ENCODE data around the gene FAF1. TPM values are rescaled to one million over a fixed set of nuclear protein-coding genes. Genes with fewer than 3 reads are reported as not detected.

The FAF1 gene
- total RNA-seq, 1 experiment from 2014 or later: 73.2 TPM

DNA sequence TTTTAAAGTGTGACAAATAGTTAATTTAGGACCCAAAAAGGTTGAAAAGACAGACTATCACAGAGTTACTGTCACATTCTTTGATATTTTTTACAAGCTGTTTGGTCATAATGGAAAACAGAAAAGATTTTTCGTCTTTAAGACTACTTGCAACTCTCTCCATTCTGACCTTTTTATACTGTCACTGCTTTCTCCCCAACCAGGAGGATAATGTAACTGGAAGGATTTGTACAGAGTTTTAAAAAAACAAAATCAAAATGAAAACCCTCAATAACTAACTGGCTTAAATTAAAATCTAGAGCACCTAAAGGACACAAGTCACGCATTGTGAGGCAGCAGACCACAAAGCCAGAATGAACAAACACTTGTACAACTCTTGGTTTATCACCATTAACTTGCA, 257.7 kb downstream of the FAF1 start:
- Histone ChIP-seq H3K4me3 (replicated peaks in 1 of 2; ENCODE audit: low read depth in 1 of 2, low read length in 2 of 2) (no peak overlapping the region), H3K9ac (ENCODE audit: low read length) (no peak overlapping the region), H3K27me3 (ENCODE audit: insufficient read depth, low read length) (no peaks in the 10 kb centered on the region), H3K4me2 (ENCODE audit: low read length) (no peak overlapping the region), H3K36me3 (ENCODE audit: control insufficient read depth in 1 of 2, insufficient read depth in 2 of 2, low read length in 2 of 2) (no peaks in the 10 kb centered on the region), H3K9me2 (ENCODE audit: insufficient read depth) (no peaks in the 10 kb centered on the region), H3K27ac (ENCODE audit: low read depth, low read length) (no peak overlapping the region), H3K9me3 (ENCODE audit: control insufficient read depth in 1 of 2, insufficient read depth in 1 of 2, low read depth in 1 of 2, low read length in 2 of 2) (no peaks in the 10 kb centered on the region), H2AFZ (ENCODE audit: low read depth, low read length, poor library complexity, severe bottlenecking) (no peak overlapping the region), H3K79me2 (ENCODE audit: insufficient read depth, low read length) (no peaks in the 10 kb centered on the region), H4K20me1 (ENCODE audit: insufficient read depth) (0 out of 2 replicates have a peak, but pooled peaks cover 5% of the 10 kb centered on the region), H3K4me1 (ENCODE audit: control insufficient read depth in 1 of 2, insufficient read depth in 2 of 2, low read length in 2 of 2) (no peaks in the 10 kb centered on the region)
- DNase-seq (ENCODE audit: low read depth, low spot score) (no peak), ATAC-seq (no peak)
- intact Hi-C loops (cut with micrococcal nuclease): no loop called here
- ChIA-PET RAD21 (ENCODE audit: low non-redundant PET in 1 of 2, low total read pairs in 2 of 2, uncharacterized antibody in 2 of 2, unreplicated experiment in 2 of 2) (no interaction called here), POLR2A (no interaction called here), CTCF (no interaction called here)
- no TSS peak for BruUV-seq (replicated peaks)
- TF ChIP-seq YY1 (IDR thresholded peaks at IDR 0.05; ENCODE audit: extremely low read depth, insufficient replicate concordance, low read depth, low read length): no peak
- no peak for TF ChIP-seq EGR1 (IDR thresholded peaks at IDR 0.05; ENCODE audit: low read depth)
- no peak for TF ChIP-seq ZNF274 (IDR thresholded peaks at IDR 0.05; ENCODE audit: low read depth, low read length)
- TF ChIP-seq SRF (IDR thresholded peaks at IDR 0.05; ENCODE audit: low read depth): no peak
- no peak for TF ChIP-seq POLR2A (IDR thresholded peaks at IDR 0.05; ENCODE audit: borderline replicate concordance, extremely low read depth, insufficient read depth, insufficient read length)
- no peak for TF ChIP-seq JUND (IDR thresholded peaks at IDR 0.05)
- no peak for TF ChIP-seq FOSL1 (IDR thresholded peaks at IDR 0.05; ENCODE audit: low read depth)
- no peak for TF ChIP-seq SIN3A (IDR thresholded peaks at IDR 0.05; ENCODE audit: low read depth)
- TF ChIP-seq POLR2AphosphoS5 (IDR thresholded peaks at IDR 0.05; ENCODE audit: low read depth, low read length): no peak
- no peak for TF ChIP-seq RAD21 (IDR thresholded peaks at IDR 0.05; ENCODE audit: low read depth)
- TF ChIP-seq CEBPB (IDR thresholded peaks at IDR 0.05; ENCODE audit: low read depth): no peak
- TF ChIP-seq ATF3 (IDR thresholded peaks at IDR 0.05): no peak
- no peak for TF ChIP-seq REST (IDR thresholded peaks at IDR 0.05; ENCODE audit: low read depth)
- no peak for TF ChIP-seq TCF7L2 (IDR thresholded peaks at IDR 0.05; ENCODE audit: borderline replicate concordance, extremely low read depth, insufficient read depth, insufficient read length)
- no peak for TF ChIP-seq EZH2 (IDR thresholded peaks at IDR 0.05)
- TF ChIP-seq SP1 (IDR thresholded peaks at IDR 0.05; ENCODE audit: low read depth): no peak
- TF ChIP-seq ZFX (IDR thresholded peaks at IDR 0.05): no peak
